Choroid plexus epithelial cell (primary cell): ENCODE measurements around the gene SLC23A2.

Source experiments
- DNase-seq: peaks from one replicate; pipeline ENCODE4 v3.0.0-alpha.2; 2010; ENCODE audit warnings: low read depth
- H3K4me3 ChIP-seq: 2 replicates; pipeline ENCODE4 v1.5.1; 2011; ENCODE audit warnings: low read depth, mild to moderate bottlenecking, control low read depth, low read length, moderate library complexity
- TF ChIP-seq, protein P1 (sequence below): conservative IDR thresholded peaks from 2 replicates; pipeline ENCODE4 v1.5.1; 2011; ENCODE audit warnings: low read depth, mild to moderate bottlenecking, control low read depth, inconsistent platforms, low read length, moderate library complexity

SLC23A2 gene

GRCh38 chr20:4836473-4836872 is 164.8 kb downstream of the SLC23A2 start:
- DNase-seq = no peak
- H3K4me3 ChIP-seq = no peak overlapping the region
- TF ChIP-seq, protein P1, sequence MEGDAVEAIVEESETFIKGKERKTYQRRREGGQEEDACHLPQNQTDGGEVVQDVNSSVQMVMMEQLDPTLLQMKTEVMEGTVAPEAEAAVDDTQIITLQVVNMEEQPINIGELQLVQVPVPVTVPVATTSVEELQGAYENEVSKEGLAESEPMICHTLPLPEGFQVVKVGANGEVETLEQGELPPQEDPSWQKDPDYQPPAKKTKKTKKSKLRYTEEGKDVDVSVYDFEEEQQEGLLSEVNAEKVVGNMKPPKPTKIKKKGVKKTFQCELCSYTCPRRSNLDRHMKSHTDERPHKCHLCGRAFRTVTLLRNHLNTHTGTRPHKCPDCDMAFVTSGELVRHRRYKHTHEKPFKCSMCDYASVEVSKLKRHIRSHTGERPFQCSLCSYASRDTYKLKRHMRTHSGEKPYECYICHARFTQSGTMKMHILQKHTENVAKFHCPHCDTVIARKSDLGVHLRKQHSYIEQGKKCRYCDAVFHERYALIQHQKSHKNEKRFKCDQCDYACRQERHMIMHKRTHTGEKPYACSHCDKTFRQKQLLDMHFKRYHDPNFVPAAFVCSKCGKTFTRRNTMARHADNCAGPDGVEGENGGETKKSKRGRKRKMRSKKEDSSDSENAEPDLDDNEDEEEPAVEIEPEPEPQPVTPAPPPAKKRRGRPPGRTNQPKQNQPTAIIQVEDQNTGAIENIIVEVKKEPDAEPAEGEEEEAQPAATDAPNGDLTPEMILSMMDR = no peak

DNA sequence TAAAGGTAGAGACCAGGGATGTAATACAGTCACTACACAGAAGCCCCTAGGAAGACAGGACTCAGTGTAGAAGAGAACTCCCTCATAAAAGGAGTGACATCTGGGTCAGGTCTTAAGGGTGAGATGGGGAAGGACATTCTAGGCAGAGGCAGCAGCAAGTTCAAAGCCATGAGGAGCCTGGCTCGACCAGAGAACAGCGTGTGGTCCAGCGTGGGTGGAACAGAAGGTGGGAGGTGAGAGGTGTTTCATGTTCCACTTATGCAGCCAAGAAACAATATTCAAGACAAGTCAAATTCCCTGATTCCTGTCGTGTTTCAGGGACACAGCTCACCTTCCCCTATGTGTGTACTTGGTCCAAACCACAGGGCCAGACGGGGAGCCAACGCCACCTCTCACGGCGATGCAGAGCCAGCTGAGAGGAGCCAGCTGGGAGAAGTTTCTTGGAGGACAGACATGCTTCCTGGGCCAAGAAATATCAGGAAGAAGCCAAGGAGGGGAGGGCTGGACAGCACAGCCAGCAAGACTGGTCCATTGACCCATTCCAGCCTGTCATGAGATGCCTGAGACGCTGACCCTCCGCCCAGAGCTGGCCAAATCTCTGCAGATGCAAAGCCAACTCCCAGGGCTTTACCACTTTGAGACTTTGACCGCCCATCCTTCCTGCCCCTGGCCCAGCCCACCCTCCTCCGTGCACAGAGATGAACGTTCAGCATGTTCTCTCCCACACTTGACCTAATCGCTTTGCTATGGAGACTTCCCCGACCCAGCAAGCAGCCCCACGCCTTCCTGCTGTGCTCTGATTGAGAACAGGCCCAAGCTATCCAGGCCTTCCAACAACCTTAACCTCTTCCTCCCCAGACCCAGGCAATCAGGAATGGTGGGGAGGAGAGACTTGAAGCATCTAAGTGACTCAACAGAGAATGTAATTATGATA is 165.8 kb downstream of the SLC23A2 start:
- DNase-seq = peak; percentile 75
- no peak overlapping the region for H3K4me3 ChIP-seq
- TF ChIP-seq, protein P1 = no peak

- TF ChIP-seq, protein P1 = no peak
- no peak for DNase-seq
- no peak overlapping the region for H3K4me3 ChIP-seq
Measured at GRCh38 chr20:4833074-4833728, 168.1 kb downstream of the SLC23A2 start.

GRCh38 chr20:4832469-4832868 is 168.8 kb downstream of the SLC23A2 start:
- no peak overlapping the region for H3K4me3 ChIP-seq
- no peak for DNase-seq
- TF ChIP-seq, protein P1 = no peak

- TF ChIP-seq, protein P1 = no peak
- no peak overlapping the region for H3K4me3 ChIP-seq
- DNase-seq = no peak
Measured at GRCh38 chr20:4830696-4831095, 170.6 kb downstream of the SLC23A2 start.

- no peak overlapping the region for H3K4me3 ChIP-seq
- no peak for DNase-seq
Measured at GRCh38 chr20:4830259-4830658, 171.1 kb downstream of the SLC23A2 start.

More at GRCh38 chr20:4830259-4830658, 171.1 kb downstream of the SLC23A2 start:
- TF ChIP-seq, protein P1 = no peak
